Measurements from ENCODE around the gene CHIC2. TPM values are rescaled to one million over a fixed set of nuclear protein-coding genes. Genes with fewer than 3 reads are reported as not detected.
A peak's percentile ranks its signal among the peaks of the same experiment; 100 is the strongest.

CHIC2 gene
- total and polyA plus RNA-seq, 2 of the 4 experiments (the other 2 are of a cell fraction) = 20.4 to 26.3 TPM

- WGBS, 2 experiments (ENCODE audit: extremely low coverage in 2 of 2, insufficient read length in 1 of 2) = no CpG with 5 or more reads among the region's 1 CpG
- intact Hi-C loops (cut with micrococcal nuclease) (no loop called here), in situ Hi-C loops (cut with MboI; ENCODE audit: low sequenced_read_pairs) (no loop called here), dilution Hi-C loops (cut with HindIII; ENCODE audit: low sequenced_read_pairs, unreplicated experiment) (no loop called here)
- Histone ChIP-seq H3K56ac (ENCODE audit: extremely low read depth, insufficient read depth, low read length) (no peak overlapping the region), H4K8ac (ENCODE audit: low read depth in 2 of 2, low read length in 2 of 2) (no peak overlapping the region), H3K36me3 (ENCODE audit: control insufficient read depth, insufficient read depth, low read length) (peaks cover 6% of the 10 kb centered on the region), H3K4me3 (ENCODE audit: insufficient read depth, low read depth, low read length) (no peak overlapping the region), H3K9me1 (ENCODE audit: insufficient read depth, low read length) (no peaks in the 10 kb centered on the region), H3K4me2 (ENCODE audit: low read depth, low read length) (no peak overlapping the region), H4K91ac (ENCODE audit: insufficient read depth, low read depth, low read length) (no peak overlapping the region), H3K4me1 (ENCODE audit: control insufficient read depth, insufficient read depth, low read length) (0 out of 2 replicates have a peak, but pooled peaks cover 1% of the 10 kb centered on the region), H2BK15ac (ENCODE audit: low read depth, low read length) (no peak overlapping the region), H2AK5ac (ENCODE audit: low read depth, low read length) (no peak overlapping the region), H3K79me1 (ENCODE audit: low read depth in 1 of 2, low read length in 2 of 2) (peaks cover 21 to 53% of the 10 kb centered on the region in 2 experiments), H2AFZ (replicated peaks; ENCODE audit: low read length, poor library complexity) (no peak overlapping the region), H2AK9ac (replicated peaks; ENCODE audit: low read depth, low read length, poor library complexity) (no peak overlapping the region), H3K9ac (ENCODE audit: low read depth, low read length) (no peak overlapping the region), H4K20me1 (ENCODE audit: insufficient read depth, low read length) (peaks cover 44% of the 10 kb centered on the region; the same call in 1 of the 2 replicates), H2BK120ac (ENCODE audit: low read depth, low read length) (no peak overlapping the region), H3K18ac (ENCODE audit: low read depth, low read length) (no peak overlapping the region), H2BK20ac (ENCODE audit: low read depth, low read length) (no peak overlapping the region), H3K27ac (ENCODE audit: insufficient read depth, low read length) (no peak overlapping the region), H3K4ac (ENCODE audit: low read depth, low read length) (no peak overlapping the region), H3K27me3 (ENCODE audit: control insufficient read depth, insufficient read depth, low read length) (no peaks in the 10 kb centered on the region), H3K14ac (replicated peaks; ENCODE audit: low read depth, low read length) (no peak overlapping the region), H3K9me3 (ENCODE audit: control insufficient read depth, insufficient read depth, low read length) (no peaks in the 10 kb centered on the region), H2BK5ac (ENCODE audit: low read depth, low read length, poor library complexity, severe bottlenecking) (no peak overlapping the region), H3K23ac (ENCODE audit: low read depth, low read length) (no peak overlapping the region), H4K5ac (ENCODE audit: low read depth, low read length) (no peak overlapping the region)
- CTCF ChIA-PET = interaction anchor here (1.3 kb wide), 1 partner anchor 87 kb away, joined by 5 read pairs; no protein-coding TSS in a partner anchor
- ATAC-seq (ENCODE audit: low read depth) (no peak), DNase-seq (no peak)
- POLR2A ChIA-PET (ENCODE audit: unreplicated experiment) = no interaction called here
- no TSS peak for BruUV-seq (replicated peaks)
- peak; percentile 24; the same call in 1 of the 2 replicates for TF ChIP-seq MAFK (IDR thresholded peaks at IDR 0.05; ENCODE audit: low read depth, low read length)
- no peak for TF ChIP-seq CEBPB (IDR thresholded peaks at IDR 0.05; ENCODE audit: low read depth, low read length)
Observed at GRCh38 chr4:54017974-54018373, 46.4 kb downstream of the CHIC2 start.
